GM21528 (cell line): Measurements from ENCODE around the gene C19orf47.
"Not testable (repeated sequence)": the region's sequence is repeated elsewhere in the genome, so short reads cannot be mapped to it uniquely, and the experiment has no call there.

Experiments used
- ATAC-seq: cut with Tn5 transposase; IDR thresholded peaks from one replicate; pipeline ENCODE4 v1.9.1; 2021; ENCODE audit warnings: mild to moderate bottlenecking, moderate library complexity; ENCODE audit not compliant: unreplicated experiment, low FRiP score

Gene C19orf47

GRCh38 chr19:40377876-40378385 lies 29.7 kb upstream of the C19orf47 start:
- no peak for ATAC-seq

DNA sequence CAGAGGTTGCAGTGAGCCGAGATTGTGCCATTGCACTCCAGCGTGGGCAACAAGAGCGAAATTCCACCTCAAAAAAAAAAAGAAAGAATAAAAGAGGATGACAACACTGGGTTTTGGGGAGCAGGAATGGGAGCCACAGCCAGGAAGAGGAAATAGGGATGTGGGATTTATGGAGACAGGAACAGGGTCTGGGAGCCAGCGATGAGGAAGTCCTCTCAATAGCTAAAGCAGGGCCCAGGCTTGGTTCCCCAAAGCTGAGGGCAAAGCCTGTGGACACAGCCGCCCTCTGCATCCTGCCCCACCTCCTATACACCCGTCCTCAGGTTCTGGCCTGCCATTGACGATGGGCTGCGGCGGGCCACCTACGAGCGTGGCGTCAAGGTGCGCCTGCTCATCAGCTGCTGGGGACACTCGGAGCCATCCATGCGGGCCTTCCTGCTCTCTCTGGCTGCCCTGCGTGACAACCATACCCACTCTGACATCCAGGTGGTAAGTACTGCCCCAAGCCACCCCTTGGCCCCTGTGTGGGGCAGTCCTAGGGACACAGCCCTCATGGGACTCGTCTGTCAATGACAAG lies 28.2 kb upstream of the C19orf47 start:
- no peak for ATAC-seq

DNA sequence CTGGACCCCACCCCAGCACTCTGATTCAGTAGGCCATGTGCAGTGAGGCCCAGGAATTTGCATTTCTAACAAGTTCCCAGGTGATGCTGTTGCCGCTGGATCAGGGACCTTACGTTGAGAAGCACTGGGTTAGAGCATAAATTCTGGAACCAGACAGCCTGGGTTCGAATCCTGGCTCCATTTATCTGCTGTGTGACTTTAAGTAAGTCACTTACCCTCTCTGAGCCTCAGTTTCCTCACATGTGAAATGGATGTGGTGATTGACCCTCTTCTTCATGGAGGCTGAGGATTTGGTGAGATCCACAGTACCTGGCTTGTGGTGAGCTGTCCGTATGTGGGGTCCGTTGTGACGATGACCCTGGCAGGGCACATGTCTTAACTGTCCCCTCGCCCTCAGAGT lies 25.9 kb upstream of the C19orf47 start:
- ATAC-seq, result no peak

DNA sequence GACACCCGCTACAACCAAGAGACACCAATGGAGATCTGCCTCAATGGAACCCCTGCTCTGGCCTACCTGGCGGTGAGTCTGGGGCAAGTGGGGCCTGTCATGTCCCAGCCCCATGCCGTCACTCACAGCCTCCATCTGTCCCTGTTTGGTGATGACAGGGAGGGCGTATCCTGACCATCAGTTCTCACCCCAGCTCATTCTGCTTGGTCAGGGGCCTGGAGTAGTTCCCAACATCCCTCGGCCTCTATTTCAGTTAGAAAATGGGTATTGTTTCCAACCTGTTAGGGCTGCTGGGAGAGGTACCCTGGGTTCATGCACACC lies 23.6 kb upstream of the C19orf47 start:
- no peak for ATAC-seq

DNA sequence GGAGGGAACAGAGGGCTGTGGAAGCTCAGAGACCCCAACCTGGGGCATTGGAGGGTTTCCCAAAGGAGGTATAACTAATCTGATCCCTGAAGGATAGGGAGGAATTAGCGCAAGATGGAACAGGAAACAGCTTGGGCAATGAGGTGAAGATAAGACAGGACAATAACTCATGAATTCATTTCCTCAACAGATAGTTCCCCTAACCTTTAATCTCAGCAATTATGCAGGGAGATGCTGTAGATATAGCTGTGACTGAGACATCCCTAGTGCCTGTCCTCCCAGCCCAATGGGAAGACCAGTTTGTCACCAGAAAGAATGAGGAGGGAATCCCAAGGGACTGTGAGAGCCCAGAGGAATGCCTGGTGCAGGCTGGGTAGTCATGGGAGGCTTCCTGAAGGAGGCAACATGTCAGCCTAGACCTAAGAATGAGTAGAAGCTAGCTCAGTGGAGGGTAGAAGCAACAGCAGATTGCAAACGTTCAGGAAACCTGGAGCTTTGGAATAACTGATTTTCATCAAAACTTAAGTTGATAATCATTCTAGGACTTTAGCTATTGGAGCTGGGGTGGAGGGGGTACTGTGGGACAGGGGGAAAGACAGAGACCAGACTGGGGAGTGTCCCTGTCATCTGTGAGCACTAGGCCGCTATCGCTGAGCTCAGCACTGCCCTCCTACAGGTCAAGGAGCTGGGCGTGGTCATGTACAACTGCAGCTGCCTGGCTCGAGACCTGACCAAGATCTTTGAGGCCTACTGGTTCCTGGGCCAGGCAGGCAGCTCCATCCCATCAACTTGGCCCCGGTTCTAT lies 23.0 kb upstream of the C19orf47 start:
- no peak for ATAC-seq

GRCh38 chr19:40370253-40370652 lies 22.1 kb upstream of the C19orf47 start:
- ATAC-seq, result not testable (repeated sequence)

- ATAC-seq, result no peak
Observed at GRCh38 chr19:40369797-40370196, 21.6 kb upstream of the C19orf47 start.

DNA sequence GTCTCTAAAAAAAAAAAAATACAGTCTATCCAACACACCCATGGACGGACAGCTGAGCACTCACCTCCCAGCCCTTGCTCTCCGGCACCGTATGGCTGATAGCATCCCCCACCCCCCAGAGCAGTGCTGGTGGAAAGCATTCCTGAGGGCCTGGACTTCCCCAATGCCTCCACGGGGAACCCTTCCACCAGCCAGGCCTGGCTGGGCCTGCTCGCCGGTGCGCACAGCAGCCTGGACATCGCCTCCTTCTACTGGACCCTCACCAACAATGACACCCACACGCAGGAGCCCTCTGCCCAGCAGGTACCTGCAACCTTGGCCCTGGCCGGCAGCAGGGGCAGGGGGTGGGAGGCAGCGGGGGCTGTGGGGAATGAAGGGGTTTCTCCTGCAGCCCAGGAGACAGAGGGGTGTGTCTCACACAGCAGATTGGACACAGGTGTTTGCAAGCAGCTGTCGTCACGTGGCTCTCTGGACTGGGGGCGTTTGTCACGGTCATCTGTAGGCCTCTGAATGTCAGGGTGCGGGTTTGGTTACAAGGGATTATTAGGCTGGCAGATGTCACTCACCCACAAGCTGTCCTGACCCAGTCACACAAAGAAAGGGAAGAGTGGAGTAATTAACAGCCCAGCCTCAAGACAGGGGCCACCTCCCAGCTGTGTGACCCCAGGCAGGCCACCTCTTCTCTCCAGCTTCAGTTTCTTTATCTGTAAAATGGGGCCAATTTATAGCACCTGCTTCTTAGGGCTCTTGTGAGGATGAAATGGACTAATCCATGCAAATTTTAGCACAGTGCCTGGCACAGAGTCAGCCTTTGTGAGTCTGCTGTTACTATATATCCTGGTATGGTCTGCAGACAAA lies 19.6 kb upstream of the C19orf47 start:
- no peak for ATAC-seq

GRCh38 chr19:40366697-40367561 lies 18.7 kb upstream of the C19orf47 start:
- no peak for ATAC-seq

GRCh38 chr19:40365613-40366401 lies 17.6 kb upstream of the C19orf47 start:
- ATAC-seq, result no peak

DNA sequence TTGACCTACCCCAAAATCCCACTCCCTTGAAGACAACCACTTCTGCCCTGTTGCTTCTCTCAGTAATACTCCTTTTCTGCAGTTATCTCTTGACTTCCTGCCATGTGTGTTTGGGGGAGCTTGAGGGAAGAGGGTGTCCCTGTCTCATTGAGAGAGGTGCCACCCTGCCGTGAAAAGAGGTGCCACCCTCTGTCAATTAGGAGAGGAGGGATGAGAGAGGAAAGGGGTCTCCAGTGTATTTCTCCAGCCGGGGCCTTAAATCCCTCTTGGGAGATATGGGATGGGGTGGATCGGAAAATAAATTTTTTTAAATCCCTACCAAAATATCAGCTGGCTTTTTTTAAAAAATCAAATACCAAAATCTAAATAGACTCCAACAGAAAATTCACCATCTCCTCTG lies 16.8 kb upstream of the C19orf47 start:
- no peak for ATAC-seq

DNA sequence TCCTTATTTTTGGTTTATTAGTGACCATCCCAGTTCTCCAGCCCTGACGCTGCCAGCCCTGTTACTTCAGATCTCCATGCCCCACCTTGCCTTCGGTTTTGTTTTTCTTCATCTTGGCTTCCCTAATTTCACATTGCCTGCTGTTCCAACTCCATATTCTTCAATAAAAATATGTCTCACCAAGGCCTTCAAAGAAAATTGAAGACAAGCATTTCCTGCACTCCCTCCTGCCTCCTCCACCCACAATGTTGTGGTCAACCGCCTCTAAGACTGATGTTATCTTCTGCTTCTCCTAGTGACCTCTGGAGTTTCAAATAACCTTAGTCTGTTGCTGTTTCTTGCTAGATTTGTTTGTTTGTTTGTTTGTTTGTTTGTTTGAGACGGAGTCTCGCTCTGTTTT lies 14.9 kb upstream of the C19orf47 start:
- no peak for ATAC-seq

DNA sequence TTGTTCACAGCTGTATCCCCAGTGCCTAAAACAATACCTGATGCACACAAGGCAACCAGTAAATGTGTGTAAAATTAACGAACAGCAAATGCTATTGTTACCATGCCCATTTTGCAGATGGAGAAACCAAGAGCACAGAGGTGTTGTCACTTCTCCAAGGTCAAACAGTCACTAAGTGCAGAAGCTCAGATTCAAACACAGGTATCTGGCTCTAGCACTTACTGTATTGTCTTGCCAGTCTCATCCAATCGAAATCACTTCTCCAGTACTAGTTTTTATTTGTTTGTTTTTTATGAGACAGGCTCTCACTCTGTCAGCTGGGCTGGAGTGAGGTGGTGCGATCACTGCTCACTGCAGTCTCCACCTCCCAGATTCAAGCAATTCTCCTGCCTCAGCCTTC lies 14.0 kb upstream of the C19orf47 start:
- ATAC-seq, result no peak

DNA sequence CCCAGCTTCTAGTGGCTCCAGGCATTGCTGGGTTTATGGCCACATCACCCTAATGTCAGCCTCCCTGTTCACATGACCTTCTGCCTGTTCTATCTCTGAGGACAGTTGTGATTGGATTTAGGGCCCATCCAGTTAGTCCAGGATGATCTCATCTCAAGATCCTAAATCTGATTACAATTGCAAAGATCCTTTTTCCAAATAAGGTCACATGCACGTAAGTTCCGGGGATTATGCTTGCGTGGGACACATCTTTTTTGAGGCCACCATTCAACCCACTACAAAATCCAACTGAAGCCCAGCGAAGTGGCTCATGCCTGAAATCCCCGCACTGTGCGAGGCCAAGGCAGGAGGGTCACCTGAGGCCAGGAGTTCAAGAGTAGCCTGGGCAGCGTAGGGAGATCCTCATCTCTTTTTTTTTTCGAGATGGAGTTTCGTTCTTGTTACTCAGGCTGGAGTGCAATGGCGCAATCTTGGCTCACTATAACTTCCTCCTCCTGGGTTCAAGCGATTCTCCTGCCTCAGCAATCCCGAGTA lies 12.6 kb upstream of the C19orf47 start:
- ATAC-seq, result no peak

DNA sequence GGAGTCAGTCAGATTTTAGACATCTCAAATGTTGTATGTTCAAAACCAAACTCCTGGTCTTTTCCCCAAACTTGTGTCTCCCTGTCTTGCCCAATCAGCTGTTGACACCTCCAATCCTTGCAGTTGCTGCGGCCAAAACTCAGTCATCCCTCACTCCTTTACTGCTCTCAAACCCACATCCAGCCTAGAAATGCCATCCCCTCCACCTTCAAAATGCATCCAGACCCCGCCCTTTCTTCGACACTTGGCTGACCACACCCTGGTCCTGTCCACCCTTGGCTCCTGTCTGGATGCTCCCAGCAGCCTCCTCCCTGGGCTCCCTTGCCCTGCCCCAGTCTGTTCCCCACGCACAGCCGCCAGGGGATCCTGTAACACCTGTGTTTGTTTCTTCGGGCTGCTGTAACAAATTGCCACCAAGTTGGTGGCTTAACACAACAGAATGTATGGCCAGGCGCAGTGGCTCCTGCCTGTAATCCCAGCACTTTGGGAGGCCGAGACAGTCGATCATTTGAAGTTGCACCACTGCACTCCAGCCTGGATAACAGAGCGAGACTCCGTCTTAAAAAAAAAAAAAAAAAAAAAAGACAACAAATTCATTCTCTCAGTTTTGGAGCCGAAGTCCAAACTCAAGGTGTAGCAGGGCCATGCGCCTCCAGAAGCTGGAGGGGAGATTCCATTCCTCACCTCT lies 12.0 kb upstream of the C19orf47 start:
- ATAC-seq, result no peak

GRCh38 chr19:40358773-40359172 lies 10.6 kb upstream of the C19orf47 start:
- no peak for ATAC-seq

GRCh38 chr19:40357640-40358039 lies 9.4 kb upstream of the C19orf47 start:
- ATAC-seq, result no peak

GRCh38 chr19:40356681-40357595 lies 8.7 kb upstream of the C19orf47 start:
- no peak for ATAC-seq
